Adrenal gland (tissue), 12 donors: Measurements from ENCODE around the gene S100A2. TPM values are rescaled to one million over a fixed set of nuclear protein-coding genes. Genes with fewer than 3 reads are reported as not detected.
"Not testable (repeated sequence)": the region's sequence is repeated elsewhere in the genome, so short reads cannot be mapped to it uniquely, and the experiment has no call there.

Experiments
- DNase-seq, 7 donors: peaks; one replicate each; pipeline ENCODE4 v3.0.0-alpha.2; 2019 to 2020
- H3K27ac ChIP-seq, 5 donors: fragments of 200-600 bp; sonication (generic) in 4 of 5; 1 replicate in 3 of 5; 2 replicates in 2 of 5; pipeline versions ENCODE4 v1.5.1 to v1.8.0; 2016 to 2020; ENCODE audit warnings: mild to moderate bottlenecking in 1 of 5
- H3K27me3 ChIP-seq: fragments of 200-600 bp; 2 replicates; pipeline ENCODE4 v1.8.0; 2021
- H3K36me3 ChIP-seq, 2 donors: fragments of 200-600 bp; replicated peaks in 1 of 2; 1 replicate in 1 of 2; 2 replicates in 1 of 2; pipeline versions ENCODE4 v1.5.1 to v1.8.0; 2018 to 2022
- H3K4me1 ChIP-seq, 2 donors: fragments of 200-600 bp; replicated peaks in 1 of 2; 1 replicate in 1 of 2; 2 replicates in 1 of 2; pipeline versions ENCODE4 v1.5.1 to v1.8.0; 2018 to 2021
- H3K4me3 ChIP-seq, 4 donors: fragments of 200-600 bp; sonication (generic) in 3 of 4; one replicate each; pipeline ENCODE4 v1.5.1; 2016 to 2018
- H3K9me3 ChIP-seq, 3 donors: fragments of 200-600 bp; sonication (generic) in 1 of 3; replicated peaks in 1 of 3; 1 replicate in 2 of 3; 2 replicates in 1 of 3; pipeline versions ENCODE4 v1.5.1 to v1.8.0; 2016 to 2021
- CTCF ChIP-seq, 6 experiments: fragments of 450-650 bp in 4 of 6; fragments of 200-600 bp in 2 of 6; sonication (generic) in 1 of 6; IDR thresholded peaks; 1 replicate in 5 of 6; 2 replicates in 1 of 6; pipeline versions ENCODE4 v1.5.1 to v1.8.0; 2016 to 2021; ENCODE audit warnings: antibody characterized with exemption in 6 of 6, mild to moderate bottlenecking in 2 of 6, moderate library complexity in 1 of 6
- POLR2A ChIP-seq, 2 donors: fragments of 450-650 bp; IDR thresholded peaks; one replicate each; pipeline ENCODE4 v1.6.1; 2017; ENCODE audit warnings: antibody characterized with exemption in 2 of 2, mild to moderate bottlenecking in 2 of 2, moderate library complexity in 1 of 2
- WGBS, 4 donors: extraction: QIAGEN DNeasy Blood & Tissue Kit in 2 of 4; methylation state at CpG; one replicate each; pipeline versions ENCODE4 v1.1.5 to v1.1.7; 2013 to 2017; 5-methylcytosine and 5-hydroxymethylcytosine counted together
- intact Hi-C, 2 donors: fragments of 100-400 bp; cut with DNase I; formaldehyde crosslinking; loops; one replicate each; pipeline versions ENCODE4 v1.14.1 to v1.15.0; 2022 to 2023
- polyA plus RNA-seq, 3 donors: library from polyadenylated mRNA; stranded (reverse); fragments of 200-250 nt in 2 of 3; fragments of 350-450 nt in 1 of 3; fragmentation: Illumina TruSeq in 1 of 3; extraction: RNeasy Lipid Tissue Mini Kit (QIAGEN cat#74804) in 1 of 3; gene quantifications; one replicate each; pipeline ENCODE4 v1.2.3, GENCODE V29; 2013 to 2014
- total RNA-seq, 9 donors: library from RNA; depleted of rRNA in 4 of 9; stranded (reverse); fragments of >200 nt in 4 of 9; fragments of 120-200 nt in 1 of 9; fragmentation: NEBNext Ultra II Directional in 1 of 9; extraction: Animal tissue kit (Norgen Biotek cat#: 25700) in 1 of 9; gene quantifications; one replicate each; pipeline versions ENCODE4 v1.1.0 to v1.2.4, GENCODE V29; 2013 to 2023
- donor health status: healthy with polysubstance abuse.
- donor health status: Bipolar disorder and iron deficiency.
- donor health status: DM: yes; HTN: yes; CAD: no.
- donor health status: DM: no; HTN: no; CAD: no.
- donor health status: DM: no; HTN: no; CAD: no.
- donor health status: DM: yes; HTN: yes; CAD: no.

Gene S100A2
- total and polyA plus RNA-seq, 12 donors = 0.31 to 44.1 (median 1.3) TPM; not detected in 1

- intact Hi-C loops = loop anchor here in 1 of 2 donors (10.0 kb wide), 2 partner anchors 86 to 196 kb away; partner anchors contain the start of gene SLC27A3
- Histone ChIP-seq H3K36me3 (no peaks in the 10 kb centered on the region), H3K27me3 (no peaks in the 10 kb centered on the region), H3K4me3 (no peak overlapping the region), H3K9me3 (no peaks in the 10 kb centered on the region), H3K27ac (no peak overlapping the region), H3K4me1 (peaks cover 0 to 7% of the 10 kb centered on the region in 2 donors)
- TF ChIP-seq POLR2A (IDR thresholded peaks at IDR 0.05) = no peak
- TF ChIP-seq CTCF (IDR thresholded peaks at IDR 0.05) = no peak
- DNase-seq = no peak
Observed at GRCh38 chr1:153578490-153578889, 12.8 kb upstream of the S100A2 start.

GRCh38 chr1:153577624-153578051, 12.0 kb upstream of the S100A2 start:
- no peak for DNase-seq

GRCh38 chr1:153577138-153577537, 11.5 kb upstream of the S100A2 start:
- H3K36me3 ChIP-seq = no peaks in the 10 kb centered on the region
- intact Hi-C loops = loop anchor here in 1 of 2 donors (10.0 kb wide), 2 partner anchors 88 to 198 kb away; partner anchors contain the start of gene SLC27A3
- no peak overlapping the region for H3K27ac ChIP-seq
- H3K4me3 ChIP-seq = no peak overlapping the region
- no peaks in the 10 kb centered on the region for H3K9me3 ChIP-seq
- no peaks in the 10 kb centered on the region for H3K27me3 ChIP-seq
- DNase-seq = no peak
- no peak for TF ChIP-seq CTCF (IDR thresholded peaks at IDR 0.05)
- no peak for TF ChIP-seq POLR2A (IDR thresholded peaks at IDR 0.05)
- H3K4me1 ChIP-seq = peaks cover 6 to 18% of the 10 kb centered on the region in 2 donors
- WGBS, 4 donors = 69 to 86% (median 78%) methylated on average over 4 of the region's 4 CpGs

More at GRCh38 chr1:153577624-153578051, 12.0 kb upstream of the S100A2 start:
- WGBS, 4 donors = 76 to 82% (median 79%) methylated on average over 9 of the region's 9 CpGs
- intact Hi-C loops = loop anchor here in 1 of 2 donors (10.0 kb wide), 2 partner anchors 87 to 197 kb away; partner anchors contain the start of gene SLC27A3
- H3K4me1 ChIP-seq = peaks cover 5 to 15% of the 10 kb centered on the region in 2 donors
- H3K4me3 ChIP-seq = no peak overlapping the region
- no peaks in the 10 kb centered on the region for H3K36me3 ChIP-seq
- no peak overlapping the region for H3K27ac ChIP-seq
- H3K27me3 ChIP-seq = no peaks in the 10 kb centered on the region
- no peak for TF ChIP-seq CTCF (IDR thresholded peaks at IDR 0.05)
- TF ChIP-seq POLR2A (IDR thresholded peaks at IDR 0.05) = no peak
- H3K9me3 ChIP-seq = no peaks in the 10 kb centered on the region

GRCh38 chr1:153575497-153575896, 9.9 kb upstream of the S100A2 start:
- H3K9me3 ChIP-seq, H3K36me3 ChIP-seq, DNase-seq, H3K4me3 ChIP-seq, H3K27ac ChIP-seq, H3K27me3 ChIP-seq: not testable (repeated sequence)
- intact Hi-C loops = loop anchor here in 1 of 2 donors (10.0 kb wide), 2 partner anchors 89 to 199 kb away; partner anchors contain the start of gene SLC27A3
- WGBS, 4 donors = 91 to 94% (median 93%) methylated on average over 9 to 10 of the region's 10 CpGs
- peaks cover 6 to 18% of the 10 kb centered on the region in 2 donors for H3K4me1 ChIP-seq

- intact Hi-C loops = loop anchor here in 1 of 2 donors (10.0 kb wide), 2 partner anchors 90 to 200 kb away; partner anchors contain the start of gene SLC27A3
- not testable (repeated sequence) for DNase-seq, H3K27ac ChIP-seq, H3K4me3 ChIP-seq, H3K36me3 ChIP-seq, H3K9me3 ChIP-seq, H3K27me3 ChIP-seq
- peaks cover 6 to 18% of the 10 kb centered on the region in 2 donors for H3K4me1 ChIP-seq
- WGBS, 4 donors = 85 to 97% (median 90%) methylated on average over 10 to 35 of the region's 35 CpGs
Observed at GRCh38 chr1:153575081-153575491, 9.4 kb upstream of the S100A2 start.
